Endothelial cell of umbilical vein (primary cell): ENCODE results near the gene RASAL3.

Experiments
- POLR2A ChIP-seq: IDR thresholded peaks from 2 replicates; pipeline ENCODE4 v1.6.1; 2012; ENCODE audit warnings: low read depth, mild to moderate bottlenecking, control low read depth, low read length
- TF ChIP-seq, protein P1 (sequence below), 2 donors: IDR thresholded peaks; 1 replicate in 1 of 2; 2 replicates in 1 of 2; pipeline ENCODE4 v1.5.1; 2011; ENCODE audit warnings: low read length in 2 of 2, mild to moderate bottlenecking in 2 of 2, moderate library complexity in 2 of 2, control low read depth in 1 of 2, inconsistent platforms in 1 of 2, low read depth in 1 of 2; ENCODE audit not compliant: insufficient read depth in 1 of 2; ENCODE audit errors: extremely low read depth in 1 of 2
- TF ChIP-seq, protein P2 (sequence below): IDR thresholded peaks from 2 replicates; pipeline ENCODE4 v1.6.1; 2011; ENCODE audit not compliant: insufficient read depth, insufficient read length

DNA sequence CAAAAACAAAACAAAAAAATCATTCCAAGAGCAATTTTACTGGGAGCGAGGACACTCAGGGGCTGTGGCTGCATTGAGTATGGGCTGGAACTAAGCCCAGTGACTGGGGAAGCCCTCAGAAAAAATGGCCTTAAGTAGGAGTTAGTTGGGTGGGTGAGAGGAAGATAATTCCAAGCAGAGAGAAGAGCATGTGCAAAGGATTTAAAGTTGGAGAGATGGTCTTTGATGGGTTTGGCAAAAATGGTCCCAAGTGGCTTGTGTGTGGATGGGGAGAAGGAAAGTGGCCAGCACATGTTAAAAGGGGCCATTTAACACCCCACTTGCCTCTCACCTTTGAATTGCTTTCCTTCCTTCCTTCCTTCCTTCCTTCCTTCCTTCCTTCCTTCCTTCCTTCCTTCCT lies 37.3 kb upstream of the RASAL3 start:
- TF ChIP-seq, protein P1, sequence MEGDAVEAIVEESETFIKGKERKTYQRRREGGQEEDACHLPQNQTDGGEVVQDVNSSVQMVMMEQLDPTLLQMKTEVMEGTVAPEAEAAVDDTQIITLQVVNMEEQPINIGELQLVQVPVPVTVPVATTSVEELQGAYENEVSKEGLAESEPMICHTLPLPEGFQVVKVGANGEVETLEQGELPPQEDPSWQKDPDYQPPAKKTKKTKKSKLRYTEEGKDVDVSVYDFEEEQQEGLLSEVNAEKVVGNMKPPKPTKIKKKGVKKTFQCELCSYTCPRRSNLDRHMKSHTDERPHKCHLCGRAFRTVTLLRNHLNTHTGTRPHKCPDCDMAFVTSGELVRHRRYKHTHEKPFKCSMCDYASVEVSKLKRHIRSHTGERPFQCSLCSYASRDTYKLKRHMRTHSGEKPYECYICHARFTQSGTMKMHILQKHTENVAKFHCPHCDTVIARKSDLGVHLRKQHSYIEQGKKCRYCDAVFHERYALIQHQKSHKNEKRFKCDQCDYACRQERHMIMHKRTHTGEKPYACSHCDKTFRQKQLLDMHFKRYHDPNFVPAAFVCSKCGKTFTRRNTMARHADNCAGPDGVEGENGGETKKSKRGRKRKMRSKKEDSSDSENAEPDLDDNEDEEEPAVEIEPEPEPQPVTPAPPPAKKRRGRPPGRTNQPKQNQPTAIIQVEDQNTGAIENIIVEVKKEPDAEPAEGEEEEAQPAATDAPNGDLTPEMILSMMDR (IDR thresholded peaks at IDR 0.05; ENCODE audit: extremely low read depth in 1 of 2, insufficient read depth in 1 of 2, low read depth in 1 of 2, low read length in 2 of 2) = no peak
- TF ChIP-seq POLR2A = no peak
- TF ChIP-seq, protein P2, sequence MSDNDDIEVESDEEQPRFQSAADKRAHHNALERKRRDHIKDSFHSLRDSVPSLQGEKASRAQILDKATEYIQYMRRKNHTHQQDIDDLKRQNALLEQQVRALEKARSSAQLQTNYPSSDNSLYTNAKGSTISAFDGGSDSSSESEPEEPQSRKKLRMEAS = no peak
